Stimulated activated CD8-positive, alpha-beta memory T cell treated with anti-CD3 and anti-CD28 coated beads, Interleukin-4, amount 100 ng/mL, for 1 hour (primary cell): ENCODE measurements around the gene CD72.
A peak's percentile ranks its signal among the peaks of the same experiment; 100 is the strongest.
"Not testable (repeated sequence)": the region's sequence is repeated elsewhere in the genome, so short reads cannot be mapped to it uniquely, and the experiment has no call there.

Experiments used
- DNase-seq, 2 donors: peaks; one replicate each; pipeline ENCODE4 v3.0.0-alpha.2; 2020; ENCODE audit warnings: low read depth in 2 of 2, low spot score in 1 of 2

The CD72 gene

DNA sequence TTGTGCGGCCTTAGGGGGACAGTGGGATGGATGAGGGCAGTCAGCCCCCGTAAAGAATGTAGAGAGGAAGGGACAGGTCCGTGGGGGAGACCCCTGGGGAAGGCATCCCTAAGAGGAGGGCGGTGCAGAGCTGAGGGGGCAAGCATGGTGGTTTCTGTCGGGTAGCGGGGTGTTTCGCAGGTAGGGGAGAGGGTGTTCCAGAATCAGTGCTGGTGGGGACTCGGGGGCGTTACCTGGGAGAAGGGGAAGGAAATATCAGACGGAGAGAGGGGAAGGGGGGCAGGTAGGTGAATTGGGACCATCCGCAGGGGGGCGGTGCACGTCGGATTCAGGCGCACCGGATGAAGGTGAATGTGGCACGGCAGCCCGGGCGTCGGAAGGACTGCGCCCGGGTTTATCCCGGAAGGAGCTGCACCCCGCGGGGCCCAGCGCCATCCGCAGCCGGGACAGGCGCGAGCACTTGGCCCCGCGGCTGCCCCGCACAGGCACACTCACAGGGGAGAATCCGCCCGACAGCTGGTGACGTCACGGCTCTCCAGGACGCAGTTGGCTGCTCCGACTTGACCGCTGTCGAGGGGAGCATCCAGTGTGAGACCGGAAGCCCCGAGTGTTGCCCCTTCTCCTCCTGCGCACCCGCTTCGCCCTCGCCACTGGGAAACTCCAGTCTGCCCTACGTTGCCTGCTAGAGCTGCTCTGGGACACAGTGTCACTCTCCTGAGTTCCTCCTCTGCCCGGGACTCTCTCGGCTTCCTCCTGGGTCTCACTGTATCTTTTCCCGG, 1.3 kb downstream of the CD72 start:
- DNase-seq, result peak in 1 of 2 donors; percentile 41

- DNase-seq, result no peak
Observed at GRCh38 chr9:35615981-35616680, 2.1 kb downstream of the CD72 start.

DNA sequence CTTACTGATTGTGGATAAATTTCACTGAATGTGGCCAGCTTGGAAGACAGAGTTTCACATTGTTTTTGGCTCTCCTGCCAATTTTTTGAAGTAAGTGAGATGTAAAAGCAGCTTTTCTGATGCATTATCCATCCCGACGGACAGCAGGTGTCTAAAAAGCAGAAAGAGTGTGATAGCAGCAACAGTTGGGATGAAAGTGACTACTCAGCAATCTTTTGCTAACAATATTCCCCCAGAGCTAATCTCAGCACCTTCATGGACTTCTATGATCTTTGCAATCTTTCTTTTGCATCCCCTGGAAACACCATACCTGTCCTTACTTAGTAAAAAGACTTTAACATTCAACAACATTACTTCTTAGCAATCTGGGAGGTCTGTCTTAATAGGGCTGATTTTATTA, 5.4 kb downstream of the CD72 start:
- DNase-seq, result no peak

DNA sequence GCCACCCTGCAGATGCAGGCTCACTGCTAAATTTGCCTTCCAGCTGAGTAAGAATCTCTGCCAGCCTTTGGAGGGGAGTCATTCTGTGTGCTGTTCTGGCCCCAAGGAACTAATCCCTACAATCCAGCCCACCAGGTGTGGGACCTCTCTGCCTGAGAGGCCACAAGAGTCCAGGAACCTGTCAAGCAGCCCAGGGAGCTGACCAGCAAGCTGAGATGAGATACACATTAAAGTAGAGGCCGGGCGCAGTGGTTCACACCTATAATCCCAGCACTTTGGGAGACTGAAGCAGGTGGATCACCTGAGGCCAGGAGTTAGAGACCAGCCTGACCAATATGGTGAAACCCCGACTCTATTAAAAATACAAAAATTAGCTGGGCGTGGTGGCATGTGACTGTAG, 6.1 kb downstream of the CD72 start:
- not testable (repeated sequence) for DNase-seq

- DNase-seq, result no peak
Observed at GRCh38 chr9:35611230-35611797, 6.9 kb downstream of the CD72 start.

- no peak for DNase-seq
Observed at GRCh38 chr9:35609820-35610163, 8.4 kb downstream of the CD72 start.

DNA sequence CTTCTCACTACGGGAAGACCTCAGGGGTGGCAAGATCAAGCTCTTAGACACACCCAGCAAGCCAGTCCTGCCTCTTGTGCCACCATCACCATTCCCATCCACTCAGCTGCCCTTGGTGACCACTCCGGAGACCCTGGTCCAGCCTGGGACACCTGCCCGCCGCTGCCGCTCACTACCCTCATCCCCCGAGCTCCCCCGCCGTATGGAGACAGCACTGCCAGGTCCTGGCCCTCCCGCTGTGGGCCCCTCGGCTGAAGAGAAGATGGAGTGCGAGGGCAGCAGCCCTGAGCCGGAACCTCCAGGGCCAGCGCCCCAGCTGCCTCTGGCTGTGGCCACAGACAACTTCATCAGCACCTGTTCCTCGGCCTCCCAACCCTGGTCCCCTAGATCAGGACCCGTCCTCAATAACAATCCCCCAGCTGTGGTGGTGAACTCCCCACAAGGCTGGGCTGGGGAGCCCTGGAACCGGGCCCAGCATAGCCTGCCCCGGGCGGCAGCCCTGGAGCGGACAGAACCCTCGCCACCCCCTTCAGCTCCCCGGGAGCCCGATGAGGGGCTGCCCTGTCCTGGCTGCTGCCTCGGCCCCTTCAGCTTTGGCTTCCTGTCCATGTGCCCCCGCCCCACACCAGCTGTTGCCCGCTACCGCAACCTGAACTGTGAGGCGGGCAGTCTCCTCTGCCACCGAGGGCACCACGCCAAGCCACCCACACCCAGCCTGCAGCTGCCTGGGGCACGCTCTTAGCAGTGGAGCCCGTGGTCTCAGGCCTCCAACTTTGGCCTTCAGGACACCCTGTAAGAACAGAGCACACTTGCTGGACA, 9.0 kb downstream of the CD72 start:
- DNase-seq, result no peak

GRCh38 chr9:35608221-35608620, 10.0 kb downstream of the CD72 start:
- no peak for DNase-seq

DNA sequence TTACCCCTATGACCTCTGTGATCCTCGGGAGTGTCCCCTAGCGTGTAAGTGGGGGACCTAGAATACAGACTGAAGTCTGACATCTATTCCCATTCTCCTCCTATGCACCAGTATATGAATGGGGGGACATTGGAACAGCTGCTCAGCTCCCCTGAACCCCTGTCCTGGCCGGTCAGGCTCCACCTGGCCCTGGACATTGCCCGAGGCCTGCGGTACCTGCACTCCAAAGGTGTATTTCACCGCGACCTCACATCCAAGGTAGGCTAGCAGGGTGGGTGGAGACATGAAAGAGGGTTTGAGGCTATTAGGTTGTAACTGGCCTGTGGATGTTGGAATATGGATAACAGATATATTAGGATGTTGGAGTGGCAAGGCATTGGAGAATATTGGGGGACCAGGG, 11.5 kb downstream of the CD72 start:
- DNase-seq, result no peak

DNA sequence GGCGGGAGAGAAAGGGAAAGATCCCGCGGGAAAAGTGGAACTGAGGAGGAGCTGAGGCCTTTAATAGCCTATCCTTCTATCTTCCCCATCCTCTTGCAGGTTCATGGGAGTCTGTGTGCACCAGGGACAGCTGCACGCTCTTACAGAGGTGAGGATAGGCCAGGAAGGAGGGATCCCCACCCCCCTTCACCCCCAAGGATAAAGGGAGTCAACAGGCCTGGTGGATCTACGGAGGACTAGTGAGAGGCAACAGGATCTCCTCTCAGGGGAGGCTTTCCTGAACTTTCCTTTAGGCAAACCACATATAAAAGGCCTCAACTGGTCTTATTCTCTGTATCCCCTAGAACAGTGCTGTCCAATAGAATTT, 12.1 kb downstream of the CD72 start:
- no peak for DNase-seq

GRCh38 chr9:35605351-35606137, 12.7 kb downstream of the CD72 start:
- DNase-seq, result peak in 1 of 2 donors; percentile 11

DNA sequence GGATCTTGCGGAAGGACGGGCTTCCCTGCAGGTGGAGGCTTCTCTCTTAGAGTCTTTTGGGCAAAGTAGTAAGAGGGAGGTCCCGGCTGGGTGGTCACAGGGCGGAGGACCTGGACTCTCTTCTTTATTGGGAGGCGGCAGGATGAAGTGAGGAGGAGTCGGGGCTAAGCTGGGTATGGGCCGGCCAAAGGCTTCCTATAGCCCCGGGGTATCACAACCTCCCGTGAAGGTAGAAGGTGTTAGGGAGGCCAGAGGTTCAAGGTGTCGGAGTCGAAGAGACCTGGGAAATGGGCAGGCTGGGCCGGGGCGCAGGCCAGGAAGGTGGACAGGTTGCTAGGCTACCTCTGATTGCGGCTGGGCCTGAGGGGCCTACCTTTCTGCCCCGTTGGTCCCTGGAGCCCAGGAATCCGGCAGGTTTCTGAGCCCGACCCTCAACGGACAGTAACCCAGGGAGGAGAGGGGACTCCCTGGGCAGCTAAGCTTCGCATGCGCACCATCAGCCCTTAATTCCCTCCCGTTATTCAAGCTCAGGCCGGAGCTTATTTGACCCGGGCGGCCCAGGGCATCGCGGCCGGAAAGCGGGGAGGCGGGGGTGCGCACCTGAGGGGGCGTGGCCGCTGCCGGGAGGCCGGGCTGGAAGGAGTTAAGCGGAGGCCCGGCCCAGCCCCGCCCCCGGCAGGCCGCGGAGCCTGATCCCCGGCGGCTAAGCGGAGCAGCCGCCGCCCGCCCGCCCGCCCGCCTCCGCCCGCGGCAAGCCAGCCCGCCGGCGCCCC, 13.4 kb downstream of the CD72 start, which contains the start of gene TESK1:
TSS of gene TESK1 (plus strand) at position 685 of the 773 bp plus-strand sequence. CDS start 358 bp downstream, outside the sequence.
- DNase-seq, result peak; percentile 57 to 64

GRCh38 chr9:35603986-35604577, 14.1 kb downstream of the CD72 start:
- DNase-seq, result peak; percentile 97 to 99

DNA sequence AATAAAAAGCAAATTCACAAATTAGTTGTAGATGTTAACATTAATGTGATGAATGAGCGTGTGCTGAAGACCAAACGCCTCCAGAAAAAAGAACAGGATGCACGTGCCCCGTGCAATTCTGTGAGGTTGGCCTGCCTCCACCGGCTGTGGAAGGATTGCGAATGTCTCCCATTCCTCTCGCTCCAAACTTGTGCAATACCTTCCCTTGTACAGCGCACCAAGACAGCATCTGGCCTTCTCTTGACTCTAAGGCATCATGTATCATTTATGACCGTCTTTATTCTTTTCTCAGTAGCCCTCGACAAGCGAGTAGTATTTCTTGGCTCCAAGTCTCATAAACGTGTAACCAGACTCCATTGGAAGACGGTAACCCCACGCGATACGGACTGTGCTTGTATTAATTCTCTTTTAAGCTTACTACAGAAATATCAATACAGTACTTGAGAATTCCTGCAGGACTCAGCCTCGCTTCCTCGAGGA, 14.7 kb downstream of the CD72 start:
- no peak for DNase-seq

DNA sequence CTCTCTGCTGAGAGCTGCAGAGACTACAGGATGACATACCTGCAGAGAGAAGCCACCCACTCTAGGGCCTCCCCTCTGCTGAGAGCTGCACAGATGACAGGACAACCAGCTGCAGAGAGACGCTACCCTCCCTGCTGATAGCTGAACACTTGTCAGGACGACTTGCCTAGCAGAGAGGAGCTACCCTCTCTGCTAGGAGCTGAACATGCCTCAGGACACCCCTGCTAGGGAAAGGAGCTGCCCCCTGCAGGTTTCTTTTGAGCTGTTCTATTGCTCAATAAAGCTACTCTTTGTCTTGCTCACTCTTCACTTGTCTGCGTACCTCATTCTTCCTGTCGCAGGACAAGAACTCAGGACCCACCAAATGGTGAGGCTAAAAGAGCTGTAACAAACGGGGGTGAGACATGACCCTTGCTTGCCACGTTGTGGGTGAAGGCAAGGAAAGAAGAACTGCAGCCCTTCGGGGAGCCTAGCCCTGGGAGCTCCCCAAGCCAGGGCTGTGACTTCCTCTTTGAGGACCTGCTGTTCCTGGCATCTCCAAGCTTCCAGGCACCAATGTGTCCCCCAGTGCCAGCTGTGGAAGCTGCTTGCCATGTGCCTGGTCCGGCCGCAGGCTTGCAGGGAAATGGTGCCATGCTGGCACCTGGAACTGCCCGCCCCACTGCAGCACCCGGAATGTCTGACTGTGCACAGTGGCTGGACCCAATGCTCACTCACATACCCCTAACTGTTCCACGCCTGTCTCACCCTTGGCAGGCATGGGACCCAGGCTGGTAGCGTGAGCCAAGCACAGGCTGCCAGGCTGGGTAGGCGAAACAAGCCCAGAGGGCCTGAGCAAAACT, 18.2 kb downstream of the CD72 start:
- no peak for DNase-seq

- no peak for DNase-seq
Observed at GRCh38 chr9:35598866-35599590, 19.2 kb downstream of the CD72 start.

GRCh38 chr9:35596907-35597306, 21.3 kb downstream of the CD72 start:
- not testable (repeated sequence) for DNase-seq

DNA sequence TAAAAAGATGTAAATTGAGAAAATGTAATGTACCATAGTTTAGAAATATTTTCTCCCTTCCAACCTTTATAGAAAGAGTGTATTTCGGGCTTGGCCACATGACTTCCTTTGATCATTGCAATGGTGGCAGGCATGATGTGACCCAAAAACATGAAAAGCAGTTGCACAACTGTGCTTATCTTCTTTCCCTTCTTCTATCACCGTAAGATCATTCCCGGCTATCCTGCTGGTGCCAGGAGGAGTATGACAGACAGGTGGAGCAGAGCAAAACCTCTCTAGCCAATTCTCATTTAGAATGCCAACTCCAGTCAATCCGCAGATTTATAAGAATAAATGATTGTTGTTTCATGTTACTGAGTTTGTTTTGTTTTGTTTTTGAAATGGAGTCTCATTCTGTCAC, 23.7 kb downstream of the CD72 start:
- no peak for DNase-seq
